Endothelial cell of umbilical vein (primary cell): ENCODE results near the gene OPN1SW. TPM values are rescaled to one million over a fixed set of nuclear protein-coding genes. Genes with fewer than 3 reads are reported as not detected.

Experiments used
- BruUV-seq: library from RNA; stranded (reverse); fragments of 400-500 nt; replicated peaks from 2 replicates; lab custom pipeline; 2021; lab: Mats Ljungman, UMichigan
- CTCF ChIA-PET: fragments of 300-600, 350-600 bp; sonication (Branson Sonifier 250); formaldehyde crosslinking; loops from one replicate; lab custom pipeline; 2021; ENCODE audit warnings: antibody characterized with exemption, inconsistent platforms; lab: Charles Lee
- POLR2A ChIA-PET: fragments of 300-600, 350-600 bp; sonication (Branson Sonifier 250); formaldehyde crosslinking; loops from one replicate; lab custom pipeline; 2021; ENCODE audit warnings: antibody characterized with exemption, inconsistent platforms; lab: Charles Lee
- DNase-seq: peaks from one replicate; pipeline ENCODE4 v3.0.0-alpha.2; 2011; ENCODE audit warnings: low read depth, low spot score
- FAIRE-seq: peaks from 2 replicates; lab custom pipeline; 2011; peaks lifted over from hg19 to GRCh38; lab: Jason Lieb, UNC
- H2AFZ ChIP-seq: 2 replicates; pipeline ENCODE4 v1.6.0; 2012; ENCODE audit warnings: low read depth, low read length, control low read depth, inconsistent platforms
- H3K27ac ChIP-seq: 2 replicates; pipeline ENCODE4 v1.5.1; 2011; ENCODE audit warnings: low read depth, mild to moderate bottlenecking, control low read depth, low read length, moderate library complexity; ENCODE audit not compliant: insufficient read depth
- H3K27me3 ChIP-seq, 2 experiments: 2 replicates each; pipeline versions ENCODE4 v1.6.0 to v1.6.1; 2011; ENCODE audit warnings: low read length in 2 of 2, mixed read lengths in 1 of 2; ENCODE audit not compliant: control insufficient read depth in 2 of 2, insufficient read depth in 2 of 2
- H3K36me3 ChIP-seq, 2 experiments: 2 replicates in 1 of 2; 3 replicates in 1 of 2; pipeline ENCODE4 v1.5.1; 2011; ENCODE audit warnings: low read length in 2 of 2, mild to moderate bottlenecking in 1 of 2, moderate library complexity in 1 of 2; ENCODE audit not compliant: control insufficient read depth in 2 of 2, insufficient read depth in 2 of 2; ENCODE audit errors: extremely low read depth in 1 of 2
- H3K4me1 ChIP-seq: 3 replicates; pipeline ENCODE4 v1.5.1; 2011; ENCODE audit warnings: mild to moderate bottlenecking, low read length; ENCODE audit not compliant: control insufficient read depth, insufficient read depth; ENCODE audit errors: extremely low read depth
- H3K4me2 ChIP-seq: 2 replicates; pipeline ENCODE4 v1.6.1; 2011; ENCODE audit warnings: low read length, control low read depth, mixed read lengths; ENCODE audit not compliant: insufficient read depth
- H3K4me3 ChIP-seq, 3 experiments: fragments of 200-600 bp in 1 of 3; sonication (generic), shearing (Covaris generic) in 1 of 3; replicated peaks in 1 of 3; 2 replicates each; pipeline ENCODE4 v1.5.1; 2011 to 2016; ENCODE audit warnings: control low read depth in 3 of 3, low read length in 3 of 3, mild to moderate bottlenecking in 2 of 3, inconsistent platforms in 1 of 3, low read depth in 1 of 3, moderate library complexity in 1 of 3; ENCODE audit not compliant: insufficient read depth in 1 of 3
- H3K79me2 ChIP-seq: 2 replicates; pipeline ENCODE4 v1.6.0; 2012; ENCODE audit warnings: low read length, inconsistent platforms; ENCODE audit not compliant: control insufficient read depth, insufficient read depth
- H3K9ac ChIP-seq: replicated peaks from 2 replicates; pipeline ENCODE3; 2011; ENCODE audit warnings: low read length, control low read depth; ENCODE audit not compliant: insufficient read depth; ENCODE audit errors: extremely low read depth
- H3K9me1 ChIP-seq: replicated peaks from 3 replicates; pipeline ENCODE4 v1.6.0; 2011; ENCODE audit warnings: mild to moderate bottlenecking, low read length; ENCODE audit not compliant: control insufficient read depth, insufficient read depth; ENCODE audit errors: extremely low read depth
- H3K9me3 ChIP-seq: replicated peaks from 2 replicates; pipeline ENCODE4 v1.5.1; 2012; ENCODE audit warnings: low read length, inconsistent platforms; ENCODE audit not compliant: control insufficient read depth, insufficient read depth
- H4K20me1 ChIP-seq: replicated peaks from 2 replicates; pipeline ENCODE3; 2011; ENCODE audit warnings: mild to moderate bottlenecking, low read length; ENCODE audit not compliant: control insufficient read depth, insufficient read depth; ENCODE audit errors: extremely low read depth
- EZH2 ChIP-seq: IDR thresholded peaks from 2 replicates; pipeline ENCODE4 v1.6.1; 2012; ENCODE audit warnings: borderline replicate concordance, low read depth, mild to moderate bottlenecking, moderate library complexity, low read length, inconsistent platforms; ENCODE audit not compliant: severe bottlenecking
- FOS ChIP-seq: IDR thresholded peaks from 2 replicates; pipeline ENCODE4 v1.6.1; 2011; ENCODE audit warnings: mild to moderate bottlenecking, low read length, moderate library complexity, borderline replicate concordance; ENCODE audit not compliant: insufficient read depth
- GATA2 ChIP-seq: IDR thresholded peaks from 2 replicates; pipeline ENCODE4 v1.7.0; 2011; ENCODE audit warnings: low read depth, mild to moderate bottlenecking, moderate library complexity, mixed read lengths, low read length; ENCODE audit not compliant: insufficient read length, insufficient read depth
- JUN ChIP-seq: IDR thresholded peaks from 2 replicates; pipeline ENCODE4 v1.6.1; 2011; ENCODE audit warnings: borderline replicate concordance, low read depth; ENCODE audit not compliant: insufficient read length, insufficient read depth
- MYC ChIP-seq: IDR thresholded peaks from one replicate; pipeline ENCODE4 v1.6.1; 2011; ENCODE audit warnings: mild to moderate bottlenecking, low read depth, low read length
- POLR2A ChIP-seq: IDR thresholded peaks from 2 replicates; pipeline ENCODE4 v1.6.1; 2012; ENCODE audit warnings: low read depth, mild to moderate bottlenecking, control low read depth, low read length
- POLR2AphosphoS5 ChIP-seq: IDR thresholded peaks from 2 replicates; pipeline ENCODE4 v1.6.1; 2012; ENCODE audit warnings: low read depth, mild to moderate bottlenecking, control low read depth, low read length, moderate library complexity; ENCODE audit not compliant: insufficient read depth
- dilution Hi-C: fragments of 300-500 bp; cut with MboI; formaldehyde crosslinking; loops from one replicate; pipeline ENCODE4 v1.15.0; 2019; ENCODE audit warnings: low sequenced_read_pairs; ENCODE audit not compliant: extremely low pct_ligation_motif_present
- intact Hi-C: fragments of 100-400 bp; cut with micrococcal nuclease; formaldehyde crosslinking; loops from one replicate; pipeline ENCODE4 v1.10.0; 2022
- polyA plus RNA-seq, 4 experiments: library from polyadenylated mRNA; depleted of rRNA in 3 of 4; stranded (reverse) in 3 of 4; unstranded in 1 of 4; fragments of >200 nt; gene quantifications; 2 replicates each; pipeline versions ENCODE4 v1.2.1 to v1.2.3, GENCODE V29; 2011 to 2012; ENCODE audit warnings: missing spikeins in 1 of 4
- total RNA-seq: library from RNA; stranded (reverse); gene quantifications from 2 replicates; pipeline ENCODE4 v1.2.3, GENCODE V29; 2021
- TF ChIP-seq, protein P1 (sequence below), 2 donors: IDR thresholded peaks; 1 replicate in 1 of 2; 2 replicates in 1 of 2; pipeline ENCODE4 v1.5.1; 2011; ENCODE audit warnings: low read length in 2 of 2, mild to moderate bottlenecking in 2 of 2, moderate library complexity in 2 of 2, control low read depth in 1 of 2, inconsistent platforms in 1 of 2, low read depth in 1 of 2; ENCODE audit not compliant: insufficient read depth in 1 of 2; ENCODE audit errors: extremely low read depth in 1 of 2
- TF ChIP-seq, protein P2 (sequence below): IDR thresholded peaks from 2 replicates; pipeline ENCODE4 v1.6.1; 2011; ENCODE audit not compliant: insufficient read depth, insufficient read length

The OPN1SW gene
- total and polyA plus RNA-seq, 2 donors (not counting 3 experiments of a cell fraction or from before 2014, with no cell fraction given) = not detected

DNA sequence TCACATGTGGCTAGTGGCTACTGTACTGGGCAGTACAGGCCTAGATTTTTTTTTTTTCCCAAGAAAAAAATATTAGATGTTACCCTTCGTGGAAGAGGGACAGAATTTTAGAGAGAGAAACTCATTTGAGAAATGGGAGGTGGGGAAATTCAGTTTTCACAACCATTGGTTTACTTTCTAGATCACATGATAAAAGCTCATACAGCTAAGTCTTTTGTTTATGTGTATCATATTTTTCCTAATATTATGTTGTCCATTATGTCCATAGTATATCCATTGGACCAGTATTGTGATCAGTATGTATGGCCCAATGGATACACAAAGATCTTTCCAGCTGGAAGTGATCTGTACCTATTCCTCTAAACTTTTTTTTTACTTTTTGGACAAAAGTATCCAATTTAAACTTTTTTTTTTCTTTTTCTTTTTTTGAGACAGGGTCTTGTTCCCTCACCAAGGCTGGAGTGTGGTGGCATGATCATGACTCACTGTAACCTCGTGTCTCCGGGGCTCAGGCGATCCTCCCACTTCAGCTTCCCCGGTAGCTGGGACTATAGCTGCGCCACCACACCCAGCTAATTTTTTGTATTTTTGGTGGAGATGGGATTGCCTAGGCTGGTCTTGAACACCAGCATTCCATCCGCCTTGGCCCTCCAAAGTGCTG lies 32.4 kb downstream of the OPN1SW start:
- H2AFZ ChIP-seq = no peak overlapping the region
- no TSS peak for BruUV-seq
- TF ChIP-seq, protein P1, sequence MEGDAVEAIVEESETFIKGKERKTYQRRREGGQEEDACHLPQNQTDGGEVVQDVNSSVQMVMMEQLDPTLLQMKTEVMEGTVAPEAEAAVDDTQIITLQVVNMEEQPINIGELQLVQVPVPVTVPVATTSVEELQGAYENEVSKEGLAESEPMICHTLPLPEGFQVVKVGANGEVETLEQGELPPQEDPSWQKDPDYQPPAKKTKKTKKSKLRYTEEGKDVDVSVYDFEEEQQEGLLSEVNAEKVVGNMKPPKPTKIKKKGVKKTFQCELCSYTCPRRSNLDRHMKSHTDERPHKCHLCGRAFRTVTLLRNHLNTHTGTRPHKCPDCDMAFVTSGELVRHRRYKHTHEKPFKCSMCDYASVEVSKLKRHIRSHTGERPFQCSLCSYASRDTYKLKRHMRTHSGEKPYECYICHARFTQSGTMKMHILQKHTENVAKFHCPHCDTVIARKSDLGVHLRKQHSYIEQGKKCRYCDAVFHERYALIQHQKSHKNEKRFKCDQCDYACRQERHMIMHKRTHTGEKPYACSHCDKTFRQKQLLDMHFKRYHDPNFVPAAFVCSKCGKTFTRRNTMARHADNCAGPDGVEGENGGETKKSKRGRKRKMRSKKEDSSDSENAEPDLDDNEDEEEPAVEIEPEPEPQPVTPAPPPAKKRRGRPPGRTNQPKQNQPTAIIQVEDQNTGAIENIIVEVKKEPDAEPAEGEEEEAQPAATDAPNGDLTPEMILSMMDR (IDR thresholded peaks at IDR 0.05; ENCODE audit: extremely low read depth in 1 of 2, insufficient read depth in 1 of 2, low read depth in 1 of 2, low read length in 2 of 2) = no peak
- TF ChIP-seq, protein P2, sequence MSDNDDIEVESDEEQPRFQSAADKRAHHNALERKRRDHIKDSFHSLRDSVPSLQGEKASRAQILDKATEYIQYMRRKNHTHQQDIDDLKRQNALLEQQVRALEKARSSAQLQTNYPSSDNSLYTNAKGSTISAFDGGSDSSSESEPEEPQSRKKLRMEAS = no peak
- TF ChIP-seq MYC (no peak), FOS (no peak), POLR2AphosphoS5 (no peak), JUN (no peak), EZH2 (no peak), POLR2A (no peak), GATA2 (no peak)
- intact Hi-C loops = no loop called here
- peaks cover 23% of the 10 kb centered on the region for H4K20me1 ChIP-seq
- FAIRE-seq = no peak
- H3K36me3 ChIP-seq = peaks cover 2 to 4% of the 10 kb centered on the region in 2 experiments
- no peak for DNase-seq
- ChIA-PET POLR2A (no interaction called here), CTCF (no interaction called here)
- H3K9me1 ChIP-seq = no peaks in the 10 kb centered on the region
- H3K4me3 ChIP-seq = no peak overlapping the region
- no peak overlapping the region for H3K9ac ChIP-seq
- peaks cover 90% of the 10 kb centered on the region for H3K79me2 ChIP-seq
- peaks cover 26% of the 10 kb centered on the region for H3K4me1 ChIP-seq
- no peaks in the 10 kb centered on the region for H3K27me3 ChIP-seq
- H3K9me3 ChIP-seq = no peaks in the 10 kb centered on the region
- H3K27ac ChIP-seq = no peak overlapping the region
- no peak overlapping the region for H3K4me2 ChIP-seq
- dilution Hi-C loops = no loop called here
